Upper lobe of left lung (tissue), 6 donors: ENCODE data around the gene DRC1. TPM values are rescaled to one million over a fixed set of nuclear protein-coding genes. Genes with fewer than 3 reads are reported as not detected.
"Not testable (repeated sequence)": the region's sequence is repeated elsewhere in the genome, so short reads cannot be mapped to it uniquely, and the experiment has no call there.

Experiments
- ATAC-seq, 2 donors: fragments of 200-7000 bp; cut with Tn5 transposase; one replicate each; pipeline ENCODE4 v1.9.1; 2022; ENCODE audit warnings: mild to moderate bottlenecking in 2 of 2, moderate library complexity in 2 of 2; ENCODE audit not compliant: low FRiP score in 2 of 2
- DNase-seq, 2 donors: peaks; one replicate each; pipeline ENCODE4 v3.0.0-alpha.2; 2019 to 2020
- H3K27ac ChIP-seq, 4 donors: fragments of 200-600 bp; sonication (generic); one replicate each; pipeline ENCODE4 v1.5.1; 2016 to 2019
- H3K27me3 ChIP-seq, 4 donors: fragments of 200-600 bp; sonication (generic); one replicate each; pipeline ENCODE4 v1.5.1; 2017 to 2019
- H3K36me3 ChIP-seq, 4 donors: fragments of 200-600 bp; sonication (generic); one replicate each; pipeline ENCODE4 v1.5.1; 2016 to 2019
- H3K4me1 ChIP-seq, 4 donors: fragments of 200-600 bp; sonication (generic); one replicate each; pipeline ENCODE4 v1.5.1; 2018 to 2019
- H3K4me3 ChIP-seq, 4 donors: fragments of 200-600 bp; sonication (generic); one replicate each; pipeline ENCODE4 v1.5.1; 2017 to 2019; ENCODE audit warnings: mild to moderate bottlenecking in 2 of 4, moderate library complexity in 1 of 4
- H3K9me3 ChIP-seq, 4 donors: fragments of 200-600 bp; sonication (generic); one replicate each; pipeline ENCODE4 v1.5.1; 2018 to 2019
- CTCF ChIP-seq, 6 experiments: fragments of 450-650 bp in 4 of 6; fragments of 200-600 bp in 2 of 6; sonication (generic) in 2 of 6; IDR thresholded peaks; one replicate each; pipeline ENCODE4 v1.5.1; 2016 to 2019; ENCODE audit warnings: antibody characterized with exemption in 6 of 6
- EP300 ChIP-seq, 4 donors: sonication (generic); formaldehyde crosslinking; IDR thresholded peaks; one replicate each; pipeline ENCODE4 v1.5.1; 2017; ENCODE audit warnings: antibody characterized with exemption in 4 of 4, control low read depth in 2 of 4
- POLR2A ChIP-seq, 4 donors: fragments of 450-650 bp; IDR thresholded peaks; one replicate each; pipeline ENCODE4 v1.5.1; 2016 to 2017; ENCODE audit warnings: antibody characterized with exemption in 4 of 4, mild to moderate bottlenecking in 2 of 4
- POLR2AphosphoS5 ChIP-seq, 2 donors: sonication (generic); formaldehyde crosslinking; IDR thresholded peaks; one replicate each; pipeline ENCODE4 v1.5.1; 2017; ENCODE audit warnings: antibody characterized with exemption in 2 of 2
- WGBS, 2 donors: methylation state at CpG; one replicate each; pipeline ENCODE4 v1.1.5; 2017 to 2018; 5-methylcytosine and 5-hydroxymethylcytosine counted together
- total RNA-seq, 6 donors: library from RNA; depleted of rRNA in 4 of 6; stranded (reverse); fragments of >200 nt in 4 of 6; gene quantifications; one replicate each; pipeline versions ENCODE4 v1.1.0 to v1.2.1, GENCODE V29; 2016 to 2021
- donor health status: DM: no; HTN: no; CAD: no; lungs with moderate emphysema.
- donor health status: DM: no; HTN: yes; CAD: no; lungs with severe emphysema.

DRC1 gene
- total RNA-seq, 6 donors from 2014 or later = 0.17 to 27.4 (median 4.7) TPM

DNA sequence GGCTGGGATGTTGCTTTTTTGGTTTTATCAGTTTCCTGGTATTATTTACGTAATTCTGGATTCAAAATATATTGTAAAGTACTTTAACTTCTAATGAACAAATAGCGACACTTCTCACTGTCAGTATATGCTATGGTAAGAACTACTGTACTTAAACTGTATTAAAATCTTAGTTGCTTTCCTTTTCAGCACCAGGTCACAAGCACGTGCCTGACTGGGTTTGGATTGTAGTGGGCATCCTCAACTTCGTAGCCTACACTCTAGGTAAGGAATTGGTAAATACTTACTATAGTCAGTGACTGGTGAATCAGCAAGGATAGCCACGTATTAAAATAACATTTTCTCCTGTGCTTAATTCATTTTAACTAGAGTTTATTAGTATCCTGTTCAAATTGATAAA is 34.8 kb upstream of the DRC1 start:
- no peaks in the 10 kb centered on the region for H3K9me3 ChIP-seq
- H3K36me3 ChIP-seq = peaks cover 0 to 29% (median 3%) of the 10 kb centered on the region in 4 donors
- no peak overlapping the region for H3K27ac ChIP-seq
- no peak for ATAC-seq
- no peaks in the 10 kb centered on the region for H3K27me3 ChIP-seq
- no peak for DNase-seq
- TF ChIP-seq POLR2AphosphoS5 (IDR thresholded peaks at IDR 0.05) = no peak
- no peak for TF ChIP-seq CTCF (IDR thresholded peaks at IDR 0.05)
- no peak for TF ChIP-seq POLR2A (IDR thresholded peaks at IDR 0.05)
- no peak for TF ChIP-seq EP300 (IDR thresholded peaks at IDR 0.05)
- no peak overlapping the region for H3K4me3 ChIP-seq
- 92 to 94% methylated on average over 5 of the region's 5 CpGs for WGBS, 2 donors
- no peaks in the 10 kb centered on the region for H3K4me1 ChIP-seq

GRCh38 chr2:26369664-26370063 is 32.1 kb upstream of the DRC1 start:
- H3K36me3 ChIP-seq = peaks cover 0 to 51% (median 4%) of the 10 kb centered on the region in 4 donors
- ATAC-seq, H3K4me3 ChIP-seq, H3K27me3 ChIP-seq, H3K9me3 ChIP-seq, H3K27ac ChIP-seq, H3K4me1 ChIP-seq, DNase-seq: not testable (repeated sequence)
- 58% methylated on average over 2 of the region's 2 CpGs; no CpG with 5 or more reads in 1 of the 2 donors for WGBS, 2 donors

GRCh38 chr2:26370909-26371308 is 30.8 kb upstream of the DRC1 start:
- WGBS, 2 donors = 87% methylated on average over 3 of the region's 31 CpGs; no CpG with 5 or more reads in 1 of the 2 donors

GRCh38 chr2:26376799-26377198 is 24.9 kb upstream of the DRC1 start:
- Histone ChIP-seq H3K4me1 (no peaks in the 10 kb centered on the region), H3K27me3 (no peaks in the 10 kb centered on the region), H3K9me3 (no peaks in the 10 kb centered on the region), H3K27ac (no peak overlapping the region), H3K36me3 (peaks cover 0 to 53% (median 7%) of the 10 kb centered on the region in 4 donors), H3K4me3 (no peak overlapping the region)
- TF ChIP-seq POLR2A (IDR thresholded peaks at IDR 0.05) = no peak
- no peak for TF ChIP-seq EP300 (IDR thresholded peaks at IDR 0.05)
- TF ChIP-seq POLR2AphosphoS5 (IDR thresholded peaks at IDR 0.05) = no peak
- no peak for TF ChIP-seq CTCF (IDR thresholded peaks at IDR 0.05)
- no peak for ATAC-seq
- DNase-seq = no peak
- WGBS, 2 donors = 86 to 96% methylated on average over 1 of the region's 1 CpG

More at GRCh38 chr2:26370909-26371308, 30.8 kb upstream of the DRC1 start:
- ATAC-seq, H3K4me3 ChIP-seq, H3K27ac ChIP-seq, H3K9me3 ChIP-seq, H3K4me1 ChIP-seq, H3K27me3 ChIP-seq: not testable (repeated sequence)
- DNase-seq = peak in 1 of 2 donors; percentile 57
- peaks cover 0 to 54% (median 6%) of the 10 kb centered on the region in 4 donors for H3K36me3 ChIP-seq

- H3K9me3 ChIP-seq = no peaks in the 10 kb centered on the region
- 82 to 83% methylated on average over 2 of the region's 2 CpGs for WGBS, 2 donors
- peaks cover 0 to 36% (median 3%) of the 10 kb centered on the region in 4 donors for H3K36me3 ChIP-seq
These were observed 21.4 kb upstream of the DRC1 start for GRCh38 chr2:26380281-26380680.

More at GRCh38 chr2:26380281-26380680, 21.4 kb upstream of the DRC1 start:
- TF ChIP-seq CTCF (IDR thresholded peaks at IDR 0.05) (no peak), POLR2A (IDR thresholded peaks at IDR 0.05) (no peak), EP300 (IDR thresholded peaks at IDR 0.05) (no peak), POLR2AphosphoS5 (IDR thresholded peaks at IDR 0.05) (no peak)
- no peak for DNase-seq
- H3K27me3 ChIP-seq = no peaks in the 10 kb centered on the region
- no peaks in the 10 kb centered on the region for H3K4me1 ChIP-seq
- no peak overlapping the region for H3K27ac ChIP-seq
- H3K4me3 ChIP-seq = no peak overlapping the region
- no peak for ATAC-seq
